Measurements from ENCODE around the gene ATP5MK. TPM values are rescaled to one million over a fixed set of nuclear protein-coding genes. Genes with fewer than 3 reads are reported as not detected.

ATP5MK gene
- total and polyA plus RNA-seq, 11 donors, result 747 to 5,274 (median 1,185) TPM

DNA sequence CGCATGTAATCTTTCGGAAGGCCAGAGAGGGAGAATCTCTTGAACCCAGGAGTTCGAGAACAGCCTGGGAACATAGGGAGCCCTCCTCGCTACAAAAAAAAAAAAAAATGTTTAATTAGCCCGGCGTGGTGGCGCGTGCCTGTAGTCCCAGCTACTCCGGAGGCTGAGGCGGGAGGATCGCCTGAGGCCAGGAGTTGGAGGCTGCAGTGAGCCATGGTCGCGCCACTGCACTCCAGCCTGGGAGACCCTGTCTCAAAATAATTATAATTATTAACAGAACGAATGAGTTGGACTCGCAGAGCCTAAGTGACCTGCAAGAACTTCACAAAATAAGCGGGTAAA, 46.1 kb downstream of the ATP5MK start:
- Histone ChIP-seq H3K27ac (peak overlapping the region in 10 of 12 donors; percentile 62 to 87 (median 78)), H3K4me3 (peak overlapping the region; percentile 54 to 91 (median 78)), H3K9me3 (no peaks in the 10 kb centered on the region), H3K36me3 (peaks cover 0 to 39% (median 34%) of the 10 kb centered on the region in 9 donors), H3K4me1 (peaks cover 0 to 14% (median 6%) of the 10 kb centered on the region in 12 donors), H3K27me3 (no peaks in the 10 kb centered on the region)
- no peak for TF ChIP-seq POLR2A (IDR thresholded peaks at IDR 0.05)
- TF ChIP-seq CTCF (IDR thresholded peaks at IDR 0.05), result no peak
- WGBS, 4 donors, result 58 to 60% (median 59%) methylated on average over 16 of the region's 16 CpGs
- ATAC-seq, result no peak
- intact Hi-C loops (cut with DNase I), result no loop called here
- no peak for DNase-seq

MicroRNA genes within 50 kb of the gene (microRNA counts, 767-probe panel; counts per million panel counts)
- 349 to 1,120 counts per million in 2 donors for microRNA hsa-miR-1307-3p

Small RNA genes within 50 kb of the gene (microRNA-seq; reads per million reads assigned to microRNA genes)
- 1,061 to 2,164 (median 1,751) reads per million in 4 donors for gene MIR1307

Other genes starting within 250 kb of the ATP5MK start
- gene NT5C2, start 203.2 kb downstream of the ATP5MK start, total RNA-seq, result 10 to 100 TPM; 32.0 to 70.6 (median 49.1) TPM
- 10 to 100 TPM; 26.2 to 38.9 TPM for gene NT5C2, start 203.2 kb downstream of the ATP5MK start, polyA plus RNA-seq
- not detected for gene RPEL1, start 150.6 kb downstream of the ATP5MK start, total RNA-seq
- gene RPEL1, start 150.6 kb downstream of the ATP5MK start, polyA plus RNA-seq, result not detected
- gene INA, start 119.3 kb downstream of the ATP5MK start, total RNA-seq, result under 1 TPM in 2 of 9 donors, not detected in 7; 0.08 to 0.11 TPM
- gene INA, start 119.3 kb downstream of the ATP5MK start, polyA plus RNA-seq, result under 1 TPM in 1 of 2 donors, not detected in 1; 0.04 TPM
- gene PCGF6, start 45.3 kb downstream of the ATP5MK start, total RNA-seq, result 1 to 10 TPM; 5.3 to 8.1 (median 6.6) TPM
- gene PCGF6, start 45.3 kb downstream of the ATP5MK start, polyA plus RNA-seq, result 1 to 10 TPM; 5.8 to 8.5 TPM
- gene TAF5, start 28.5 kb downstream of the ATP5MK start, total RNA-seq, result 1 to 10 TPM; 1.1 to 3.3 (median 2.1) TPM
- 1 to 10 TPM; 1.2 to 2.1 TPM for gene TAF5, start 28.5 kb downstream of the ATP5MK start, polyA plus RNA-seq
- gene PDCD11, start 151 bp upstream of the ATP5MK start, total RNA-seq, result 10 to 100 TPM in 6 of 9 donors, 1 to 10 TPM in 3; 8.8 to 15.8 (median 12.1) TPM
- 10 to 100 TPM in 1 of 2 donors, 1 to 10 TPM in 1; 8.0 to 17.2 TPM for gene PDCD11, start 151 bp upstream of the ATP5MK start, polyA plus RNA-seq
- 10 to 100 TPM in 7 of 9 donors, 1 to 10 TPM in 2; 8.2 to 36.8 (median 11.2) TPM for gene CALHM2, start 55.9 kb upstream of the ATP5MK start, total RNA-seq
- gene CALHM2, start 55.9 kb upstream of the ATP5MK start, polyA plus RNA-seq, result 10 to 100 TPM in 1 of 2 donors, 1 to 10 TPM in 1; 9.2 to 20.1 TPM
- gene CALHM1, start 62.4 kb upstream of the ATP5MK start, total RNA-seq, result not detected
- gene CALHM1, start 62.4 kb upstream of the ATP5MK start, polyA plus RNA-seq, result not detected
- gene CALHM3, start 82.8 kb upstream of the ATP5MK start, total RNA-seq, result not detected
- gene CALHM3, start 82.8 kb upstream of the ATP5MK start, polyA plus RNA-seq, result not detected
- under 1 TPM in 7 of 9 donors, not detected in 2; 0.08 to 0.64 (median 0.21) TPM for gene NEURL1, start 97.2 kb upstream of the ATP5MK start, total RNA-seq
- gene NEURL1, start 97.2 kb upstream of the ATP5MK start, polyA plus RNA-seq, result under 1 TPM; 0.07 to 0.08 TPM